D721Med (cell line): Measurements from ENCODE around the gene PRR23E.

Experiments used
- DNase-seq: peaks from one replicate; pipeline ENCODE4 v3.0.0; 2011; ENCODE audit warnings: low spot score; ENCODE audit not compliant: insufficient read length
- FAIRE-seq: peaks from 2 replicates; lab custom pipeline; 2011; peaks lifted over from hg19 to GRCh38; lab: Jason Lieb, UNC
- CTCF ChIP-seq: IDR thresholded peaks from 2 replicates; pipeline ENCODE4 v1.5.1; 2012; ENCODE audit warnings: mild to moderate bottlenecking, control low read depth; ENCODE audit not compliant: insufficient read depth; ENCODE audit errors: missing control alignments

Gene PRR23E

GRCh38 chr3:127204841-127205582, 12.1 kb downstream of the PRR23E start:
- no peak for FAIRE-seq
- TF ChIP-seq CTCF = no peak
- no peak for DNase-seq

GRCh38 chr3:127206154-127206553, 13.2 kb downstream of the PRR23E start:
- DNase-seq = no peak
- no peak for TF ChIP-seq CTCF
- FAIRE-seq = no peak

DNA sequence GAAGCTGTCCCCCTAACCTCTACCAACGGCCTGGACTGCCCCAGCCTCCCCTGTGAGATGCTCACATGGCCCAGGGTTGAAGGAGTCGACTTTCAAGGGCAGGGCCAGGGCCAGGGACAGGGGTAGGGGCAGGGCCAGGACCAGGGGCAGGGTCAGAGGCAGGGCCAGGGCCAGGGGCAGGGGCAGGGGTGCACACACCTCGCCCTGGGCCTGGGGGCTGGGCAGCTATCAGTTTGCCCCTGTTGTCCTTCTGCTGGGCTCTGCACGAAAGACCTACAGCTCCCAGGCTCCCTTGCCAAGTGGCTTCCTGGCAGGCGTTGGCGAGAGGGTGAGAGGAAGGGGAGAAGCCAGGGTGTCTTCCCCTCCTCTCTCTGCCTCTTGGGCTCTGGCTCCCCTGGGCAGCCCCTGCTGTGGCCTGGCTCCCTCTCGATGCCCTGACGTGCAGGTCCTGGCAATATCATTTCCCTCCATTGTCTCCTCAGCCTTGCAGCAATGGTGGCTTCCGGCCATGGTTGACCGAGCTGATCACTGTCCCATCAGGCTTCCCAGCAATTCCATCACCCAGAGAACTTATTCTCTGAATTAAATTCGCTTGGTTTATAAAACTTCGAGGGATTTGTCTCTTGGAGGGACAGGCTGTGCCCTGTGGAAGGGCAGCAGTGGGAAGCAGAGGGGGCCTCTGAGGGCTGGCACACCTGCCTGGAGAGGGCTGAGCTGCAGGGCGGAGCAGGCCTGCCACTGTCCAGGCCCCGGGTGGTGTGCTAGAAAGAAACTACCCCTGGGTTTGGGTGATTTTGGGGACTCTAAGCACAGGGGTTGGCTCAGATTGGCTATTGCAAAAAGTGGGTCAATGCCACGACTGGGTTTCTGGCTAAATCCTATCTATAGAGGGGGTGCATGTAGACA, 13.9 kb downstream of the PRR23E start:
- TF ChIP-seq CTCF = no peak
- FAIRE-seq = no peak
- no peak for DNase-seq

- no peak for FAIRE-seq
- no peak for DNase-seq
- no peak for TF ChIP-seq CTCF
These were observed 15.0 kb downstream of the PRR23E start for GRCh38 chr3:127207727-127208482.

DNA sequence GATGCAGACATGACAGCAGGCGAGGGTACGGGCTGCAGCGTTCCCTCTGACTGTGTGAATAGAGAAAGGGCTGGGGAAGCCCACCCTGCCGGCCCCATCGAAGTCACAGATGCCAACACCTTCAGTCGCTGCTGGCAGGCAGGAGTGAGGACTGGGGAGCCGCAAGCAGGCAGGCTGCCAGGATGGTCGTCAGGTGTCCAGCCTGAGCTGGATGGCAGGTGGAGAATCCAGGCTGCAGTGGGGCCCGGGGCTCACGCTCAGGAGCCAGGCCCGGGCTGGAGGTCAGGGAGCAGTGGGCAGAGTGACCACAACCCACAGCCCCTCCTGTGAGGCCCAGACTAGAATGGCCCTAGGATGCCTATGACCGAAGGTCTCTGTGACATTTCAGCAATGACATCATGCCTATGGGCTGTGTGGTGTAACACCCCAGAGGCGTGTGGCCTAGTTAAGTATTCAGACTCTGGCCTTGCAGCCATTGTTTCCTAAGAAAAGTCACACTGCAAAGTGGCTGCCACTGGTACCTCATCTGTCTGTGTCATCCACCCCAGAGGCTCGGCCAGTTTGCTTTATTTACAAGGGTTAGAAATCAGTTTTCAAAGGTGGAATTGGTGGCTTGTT, 15.7 kb downstream of the PRR23E start:
- FAIRE-seq (no peak), DNase-seq (no peak)
- TF ChIP-seq CTCF = no peak

DNA sequence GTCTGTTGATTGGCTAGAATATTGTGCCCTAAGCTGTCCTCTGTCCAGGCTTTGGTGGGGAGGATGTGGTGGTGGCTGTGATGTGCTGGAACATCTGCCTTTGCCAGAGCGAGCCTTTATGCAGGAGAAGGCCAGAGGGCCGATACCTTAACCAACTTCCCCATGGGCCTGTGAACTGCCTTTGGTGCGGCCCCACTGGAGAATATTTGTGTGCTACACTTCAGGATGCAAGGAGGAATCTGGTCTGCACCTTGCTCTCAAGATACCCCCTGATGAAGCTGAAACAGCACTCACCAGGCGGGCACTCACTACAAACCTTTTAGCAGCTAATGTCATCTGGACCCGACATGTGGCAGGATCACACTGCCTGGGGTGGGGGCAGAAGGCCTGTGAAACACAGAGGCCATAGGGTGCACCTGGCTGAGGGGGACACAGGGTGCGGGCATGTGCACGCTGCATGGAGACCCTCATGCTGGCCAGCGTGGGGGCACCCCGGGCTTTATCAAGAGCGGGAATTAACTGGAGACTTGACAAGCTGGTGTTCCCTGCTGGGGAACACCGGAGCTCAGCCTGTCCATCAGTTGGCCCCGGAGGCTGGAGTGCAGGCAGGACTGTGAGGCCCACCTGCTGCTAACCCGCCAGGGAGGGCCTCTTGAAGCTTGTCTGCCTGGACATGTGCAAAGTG, 16.4 kb downstream of the PRR23E start:
- no peak for DNase-seq
- FAIRE-seq = no peak
- no peak for TF ChIP-seq CTCF
